Skeletal muscle tissue (tissue), 4 donors: ENCODE measurements around the gene SYT14. TPM values are rescaled to one million over a fixed set of nuclear protein-coding genes. Genes with fewer than 3 reads are reported as not detected.
"Not testable (repeated sequence)": the region's sequence is repeated elsewhere in the genome, so short reads cannot be mapped to it uniquely, and the experiment has no call there.

Experiments used
- H3K27ac ChIP-seq: one replicate; pipeline ENCODE4 v1.7.0; 2013; ENCODE audit warnings: mild to moderate bottlenecking, low read depth, low read length, inconsistent platforms
- H3K27me3 ChIP-seq, 3 donors: one replicate each; pipeline ENCODE4 v1.7.0; 2013; ENCODE audit warnings: low read length in 3 of 3; ENCODE audit not compliant: control insufficient read depth in 3 of 3, insufficient read depth in 3 of 3
- H3K36me3 ChIP-seq, 3 donors: one replicate each; pipeline ENCODE4 v1.7.0; 2013; ENCODE audit warnings: low read length in 3 of 3; ENCODE audit not compliant: control insufficient read depth in 3 of 3, insufficient read depth in 3 of 3
- H3K4me1 ChIP-seq, 3 donors: one replicate each; pipeline ENCODE4 v1.7.0; 2013; ENCODE audit warnings: low read length in 3 of 3, mild to moderate bottlenecking in 3 of 3; ENCODE audit not compliant: control insufficient read depth in 3 of 3, insufficient read depth in 3 of 3
- H3K4me3 ChIP-seq, 3 donors: one replicate each; pipeline ENCODE4 v1.7.0; 2013; ENCODE audit warnings: low read length in 3 of 3
- H3K9ac ChIP-seq, 3 donors: one replicate each; pipeline ENCODE4 v1.7.0; 2013; ENCODE audit warnings: low read length in 3 of 3, mild to moderate bottlenecking in 3 of 3, moderate library complexity in 2 of 3, low read depth in 1 of 3
- H3K9me3 ChIP-seq, 3 donors: one replicate each; pipeline ENCODE4 v1.7.0; 2013; ENCODE audit warnings: low read length in 3 of 3; ENCODE audit not compliant: control insufficient read depth in 3 of 3
- total RNA-seq: library from RNA; depleted of rRNA; stranded (reverse); fragments of >200 nt; gene quantifications from one replicate; pipeline ENCODE4 v1.2.3, GENCODE V29; 2014
- donor health status: Osteomylitis.

Gene SYT14
- total RNA-seq, 1 donor from 2014 or later = under 0.01 TPM

- Histone ChIP-seq H3K4me3 (no peak overlapping the region), H3K9ac (no peak overlapping the region), H3K36me3 (no peaks in the 10 kb centered on the region), H3K27me3 (no peaks in the 10 kb centered on the region), H3K4me1 (no peaks in the 10 kb centered on the region), H3K9me3 (no peaks in the 10 kb centered on the region), H3K27ac (no peak overlapping the region)
Observed at GRCh38 chr1:210159211-210159610, 221.2 kb downstream of the SYT14 start.

- Histone ChIP-seq H3K27me3 (no peaks in the 10 kb centered on the region), H3K9ac (no peak overlapping the region), H3K36me3 (no peaks in the 10 kb centered on the region), H3K27ac (no peak overlapping the region), H3K4me1 (no peaks in the 10 kb centered on the region), H3K9me3 (no peaks in the 10 kb centered on the region), H3K4me3 (no peak overlapping the region)
Observed at GRCh38 chr1:210170220-210170619, 232.2 kb downstream of the SYT14 start.

GRCh38 chr1:210174133-210174532 lies 236.1 kb downstream of the SYT14 start:
- Histone ChIP-seq H3K9ac (no peak overlapping the region), H3K27me3 (no peaks in the 10 kb centered on the region), H3K4me1 (no peaks in the 10 kb centered on the region), H3K4me3 (no peak overlapping the region), H3K9me3 (no peaks in the 10 kb centered on the region), H3K27ac (no peak overlapping the region), H3K36me3 (no peaks in the 10 kb centered on the region)

- no peak overlapping the region for H3K27ac ChIP-seq
- H3K9me3 ChIP-seq = no peaks in the 10 kb centered on the region
- no peaks in the 10 kb centered on the region for H3K27me3 ChIP-seq
- no peaks in the 10 kb centered on the region for H3K36me3 ChIP-seq
- no peak overlapping the region for H3K4me3 ChIP-seq
- no peak overlapping the region for H3K9ac ChIP-seq
- H3K4me1 ChIP-seq = no peaks in the 10 kb centered on the region
Observed at GRCh38 chr1:210185063-210185462, 247.0 kb downstream of the SYT14 start.

GRCh38 chr1:210187849-210188606 lies 250.0 kb downstream of the SYT14 start:
- not testable (repeated sequence) for H3K36me3 ChIP-seq, H3K9ac ChIP-seq, H3K9me3 ChIP-seq, H3K4me3 ChIP-seq, H3K27me3 ChIP-seq, H3K27ac ChIP-seq, H3K4me1 ChIP-seq

GRCh38 chr1:210189426-210189825 lies 251.4 kb downstream of the SYT14 start:
- H3K9me3 ChIP-seq = no peaks in the 10 kb centered on the region
- H3K27ac ChIP-seq = no peak overlapping the region
- no peak overlapping the region for H3K4me3 ChIP-seq
- H3K9ac ChIP-seq = no peak overlapping the region
- no peaks in the 10 kb centered on the region for H3K27me3 ChIP-seq
- no peaks in the 10 kb centered on the region for H3K4me1 ChIP-seq
- H3K36me3 ChIP-seq = no peaks in the 10 kb centered on the region

- Histone ChIP-seq H3K4me1 (no peaks in the 10 kb centered on the region), H3K9ac (no peak overlapping the region), H3K27me3 (no peaks in the 10 kb centered on the region), H3K4me3 (no peak overlapping the region), H3K9me3 (peaks cover 0 to 2% (median 0%) of the 10 kb centered on the region in 3 donors), H3K27ac (no peak overlapping the region), H3K36me3 (no peaks in the 10 kb centered on the region)
Observed at GRCh38 chr1:210195635-210196160, 257.7 kb downstream of the SYT14 start.

- not testable (repeated sequence) for H3K4me1 ChIP-seq, H3K27ac ChIP-seq, H3K9me3 ChIP-seq, H3K27me3 ChIP-seq, H3K9ac ChIP-seq, H3K4me3 ChIP-seq, H3K36me3 ChIP-seq
Observed at GRCh38 chr1:210196266-210196665, 258.2 kb downstream of the SYT14 start.

GRCh38 chr1:210198840-210199239 lies 260.8 kb downstream of the SYT14 start:
- H3K4me3 ChIP-seq = no peak overlapping the region
- H3K4me1 ChIP-seq = no peaks in the 10 kb centered on the region
- H3K36me3 ChIP-seq = no peaks in the 10 kb centered on the region
- H3K9me3 ChIP-seq = peaks cover 0 to 2% (median 0%) of the 10 kb centered on the region in 3 donors
- no peak overlapping the region for H3K27ac ChIP-seq
- no peak overlapping the region for H3K9ac ChIP-seq
- no peaks in the 10 kb centered on the region for H3K27me3 ChIP-seq

- H3K27ac ChIP-seq = no peak overlapping the region
- no peaks in the 10 kb centered on the region for H3K4me1 ChIP-seq
- no peak overlapping the region for H3K4me3 ChIP-seq
- H3K27me3 ChIP-seq = no peaks in the 10 kb centered on the region
- no peaks in the 10 kb centered on the region for H3K36me3 ChIP-seq
- peaks cover 0 to 2% (median 0%) of the 10 kb centered on the region in 3 donors for H3K9me3 ChIP-seq
- no peak overlapping the region for H3K9ac ChIP-seq
Observed at GRCh38 chr1:210200124-210200736, 262.2 kb downstream of the SYT14 start.
